Neural progenitor cell (in vitro differentiated cells): Measurements from ENCODE around the gene KIF19.

Experiments used
- CTCF ChIP-seq: fragments of 200-600 bp; sonication (generic); IDR thresholded peaks from 2 replicates; pipeline ENCODE4 v1.5.1; 2017; ENCODE audit warnings: antibody characterized with exemption, mild to moderate bottlenecking
- EZH2 ChIP-seq: fragments of 200-600 bp; sonication (generic); IDR thresholded peaks from 2 replicates; pipeline ENCODE4 v1.6.1; 2017; ENCODE audit warnings: antibody characterized with exemption, mild to moderate bottlenecking, moderate library complexity

DNA sequence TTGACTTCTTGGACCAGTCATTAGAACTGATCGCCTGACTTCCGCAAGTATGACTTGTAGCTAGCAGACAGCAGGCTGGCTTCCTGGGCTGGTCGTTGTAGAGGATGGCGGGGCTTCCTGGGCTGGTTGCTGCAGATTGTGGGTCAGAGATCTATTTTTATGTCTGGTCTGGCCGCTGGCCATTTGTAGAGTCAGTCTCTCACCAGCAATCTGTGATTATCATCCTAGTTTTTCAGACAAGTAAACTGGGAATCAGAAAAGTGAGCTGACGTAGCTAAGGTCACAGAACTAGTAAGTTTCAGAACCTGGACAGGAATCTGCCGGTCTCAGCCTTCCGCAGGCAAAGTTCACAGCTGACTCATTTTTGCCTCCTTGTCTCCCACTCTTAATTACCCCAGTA lies 60.4 kb downstream of the KIF19 start:
- TF ChIP-seq CTCF = no peak
- TF ChIP-seq EZH2 = no peak
